Renal pelvis (tissue), 4 donors: ENCODE data around the gene CLCN1. TPM values are rescaled to one million over a fixed set of nuclear protein-coding genes. Genes with fewer than 3 reads are reported as not detected.

Source experiments
- DNase-seq: peaks from one replicate; pipeline ENCODE4 v3.0.0-alpha.2; 2013
- polyA plus RNA-seq, 3 donors: library from polyadenylated mRNA; unstranded; fragments of 120-200 nt; gene quantifications; one replicate each; pipeline ENCODE4 v1.2.1, GENCODE V29; 2013; ENCODE audit not compliant: insufficient read length in 3 of 3

Gene CLCN1
- polyA plus RNA-seq, 3 donors, result 0.09 to 0.22 (median 0.16) TPM

DNA sequence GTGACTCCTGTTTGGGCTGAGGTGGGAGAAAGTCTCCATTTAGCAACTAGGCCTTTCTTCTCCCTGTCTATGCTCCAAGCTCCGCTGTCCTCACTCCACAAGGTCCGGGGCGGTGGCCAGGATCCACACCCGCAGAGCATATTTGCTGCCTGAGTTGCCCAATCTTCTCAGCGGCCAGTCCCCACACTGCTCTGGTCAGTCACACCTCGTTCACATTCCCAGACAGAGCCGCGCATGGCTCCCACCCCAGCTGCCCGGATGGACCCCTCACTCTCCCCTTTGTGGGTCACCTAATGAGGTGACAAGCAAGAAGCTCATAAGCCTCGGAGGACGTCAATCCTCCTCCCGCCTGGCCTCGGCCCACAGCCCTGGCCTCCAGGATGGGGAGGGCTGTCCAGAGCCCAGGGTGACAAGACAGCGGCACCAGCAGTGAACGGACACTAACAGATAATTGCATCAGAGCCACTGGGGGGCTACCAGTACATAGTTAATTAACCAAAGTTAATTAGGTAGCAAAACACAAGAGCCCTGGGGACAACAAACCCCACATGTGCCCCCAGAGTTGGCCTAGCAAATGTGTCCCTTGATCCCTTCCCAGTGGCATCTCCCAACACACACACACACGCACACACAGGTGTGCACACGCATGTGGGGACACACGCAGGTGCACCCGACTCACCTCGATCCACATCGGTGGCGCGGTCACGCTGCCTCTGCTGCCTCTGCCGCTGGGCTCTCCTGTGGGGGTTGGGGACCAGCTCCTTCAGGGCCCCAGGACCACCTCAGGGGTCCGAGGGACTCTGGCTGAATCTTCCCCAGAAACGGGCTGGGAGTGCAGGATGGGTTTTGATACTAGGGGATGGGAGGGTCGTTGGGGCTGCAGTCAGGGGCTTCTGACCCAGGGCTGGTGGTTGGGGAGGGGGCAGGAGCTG, 81.0 kb downstream of the CLCN1 start:
- DNase-seq, result no peak

DNA sequence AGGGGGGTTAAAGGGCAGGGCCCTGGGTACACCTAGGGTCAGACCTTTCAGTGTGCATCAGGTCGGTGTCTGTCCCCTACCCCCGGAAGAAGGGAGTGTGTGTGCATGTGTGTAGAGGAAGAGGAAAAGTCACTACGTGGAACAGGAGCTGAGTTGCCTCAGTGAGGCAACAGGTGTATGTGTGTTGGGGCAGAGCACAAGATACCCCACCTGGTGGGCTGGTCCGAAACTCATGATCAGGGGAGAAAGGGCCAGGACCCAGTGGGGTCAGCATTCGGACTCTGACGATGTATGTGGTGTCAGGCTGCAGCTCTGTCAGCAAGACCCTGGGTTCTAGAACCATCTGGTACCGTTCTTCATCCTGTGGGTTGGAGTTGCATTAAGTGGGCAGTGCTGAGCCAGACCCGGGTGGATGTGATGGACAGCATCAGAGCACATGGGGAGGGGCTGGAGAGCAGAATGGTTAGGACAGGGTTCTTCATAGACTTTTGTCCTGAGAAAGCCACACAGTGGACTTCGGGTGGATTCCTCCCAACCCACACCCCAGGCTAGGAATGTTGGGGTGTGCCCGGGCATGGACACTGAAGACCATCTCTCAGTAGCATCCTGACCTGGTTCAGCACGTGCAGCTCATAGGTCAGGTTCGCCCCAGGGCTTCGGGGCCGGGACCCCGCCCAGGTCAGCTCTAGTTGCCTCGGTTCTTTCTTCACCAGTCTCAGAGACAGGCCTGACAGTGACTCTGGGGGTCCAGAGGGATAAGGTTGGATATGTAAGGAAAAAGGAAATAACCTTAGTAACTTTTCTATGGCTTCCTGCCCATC, 82.0 kb downstream of the CLCN1 start:
- DNase-seq, result no peak

DNA sequence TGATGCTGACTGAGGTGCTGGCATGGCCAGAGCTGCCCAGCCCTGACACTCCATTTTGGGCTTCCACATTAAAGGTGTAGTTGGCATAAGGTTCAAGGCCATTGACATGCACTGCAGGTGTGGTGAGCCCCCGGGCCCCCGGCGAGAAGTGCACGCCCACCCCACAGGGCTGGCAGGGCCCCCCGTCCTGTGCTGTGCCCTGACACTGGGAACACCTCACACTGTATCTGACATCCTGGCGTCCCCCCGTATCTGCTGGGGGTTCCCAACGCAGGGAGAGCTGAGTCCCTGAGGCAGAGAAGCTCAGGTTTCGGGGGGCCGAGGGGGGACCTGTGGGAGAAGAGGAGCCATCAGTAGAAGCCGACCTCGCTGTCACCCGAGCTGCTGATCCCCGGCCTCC, 82.7 kb downstream of the CLCN1 start:
- no peak for DNase-seq

DNA sequence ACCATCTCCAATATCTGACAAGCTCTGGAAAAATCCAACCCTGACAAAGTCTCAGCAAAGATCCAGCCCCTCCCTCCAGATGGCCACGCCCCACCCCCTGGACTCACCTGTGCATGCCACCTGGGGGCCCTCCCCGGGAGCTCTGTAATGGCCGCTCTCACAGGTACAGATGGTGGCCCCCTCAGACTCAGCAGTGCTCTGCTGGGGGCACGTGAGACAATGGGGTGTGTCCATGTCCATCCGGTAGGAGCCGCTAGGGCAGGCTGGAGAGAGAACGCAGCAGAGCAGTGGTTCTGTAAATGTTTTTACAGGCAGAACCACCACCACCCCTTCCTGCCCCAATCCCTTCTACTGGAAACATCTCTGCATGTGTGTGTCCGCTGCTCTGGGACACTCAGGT, 83.2 kb downstream of the CLCN1 start:
- DNase-seq, result no peak

DNA sequence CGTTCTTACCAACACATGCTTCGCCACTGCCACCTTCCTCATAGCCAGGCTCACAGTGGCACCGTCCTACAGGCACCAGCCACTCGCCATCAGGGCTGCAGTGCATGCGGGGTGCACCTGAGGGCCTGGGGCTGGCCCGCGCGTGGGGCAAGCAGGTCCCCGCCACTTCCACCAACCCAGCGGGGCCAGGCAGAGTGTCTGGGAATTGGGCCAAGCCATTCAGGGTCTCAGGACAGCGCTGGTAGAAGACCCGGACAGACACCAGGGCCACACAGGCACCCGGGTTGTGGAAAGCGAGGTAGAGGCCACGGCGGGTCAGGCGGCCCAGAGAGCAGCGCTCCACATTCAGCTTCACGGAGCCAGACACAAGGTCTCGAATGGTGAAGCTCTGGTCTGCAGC, 83.7 kb downstream of the CLCN1 start:
- DNase-seq, result no peak

DNA sequence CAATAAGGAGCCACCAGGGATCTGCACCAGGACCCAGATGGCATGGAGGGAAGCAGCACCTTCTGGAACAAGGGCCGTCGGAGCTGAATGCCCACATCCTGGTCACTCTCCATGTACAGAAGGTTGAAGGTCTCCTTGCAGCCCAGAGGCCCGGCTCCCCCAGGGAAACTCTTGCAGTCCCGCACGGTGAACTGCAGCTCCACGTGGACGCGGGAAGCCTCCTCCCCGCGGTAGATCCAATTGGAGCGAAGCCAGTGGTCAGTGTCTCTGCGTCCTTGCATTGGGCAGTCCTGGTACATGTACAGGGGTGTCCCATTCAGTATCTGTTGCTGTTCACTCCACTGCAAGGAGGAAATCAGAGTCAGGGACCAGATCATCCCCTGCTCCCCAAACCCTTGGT, 85.4 kb downstream of the CLCN1 start:
- DNase-seq, result no peak

Other genes starting within 250 kb of the CLCN1 start
- not detected for gene PIP, start 184.0 kb upstream of the CLCN1 start, polyA plus RNA-seq
- gene TAS2R39, start 132.7 kb upstream of the CLCN1 start, polyA plus RNA-seq, result not detected
- not detected for gene TAS2R40, start 94.1 kb upstream of the CLCN1 start, polyA plus RNA-seq
- 100 to 1,000 TPM; 200 to 232 (median 224) TPM for gene GSTK1, start 52.7 kb upstream of the CLCN1 start, polyA plus RNA-seq
- gene TMEM139, start 31.2 kb upstream of the CLCN1 start, polyA plus RNA-seq, result 10 to 100 TPM; 56.7 to 62.9 (median 62.3) TPM
- gene CASP2, start 27.8 kb upstream of the CLCN1 start, polyA plus RNA-seq, result 10 to 100 TPM; 47.4 to 61.7 (median 61.0) TPM
- gene FAM131B, start 46.6 kb downstream of the CLCN1 start, polyA plus RNA-seq, result 1 to 10 TPM; 2.3 to 2.6 (median 2.5) TPM
- gene ZYX, start 65.2 kb downstream of the CLCN1 start, polyA plus RNA-seq, result 100 to 1,000 TPM in 2 of 3 donors, 10 to 100 TPM in 1; 76.3 to 107 (median 102) TPM
- gene EPHA1, start 92.7 kb downstream of the CLCN1 start, polyA plus RNA-seq, result 10 to 100 TPM; 18.3 to 25.0 (median 18.6) TPM
- not detected for gene TAS2R60, start 127.3 kb downstream of the CLCN1 start, polyA plus RNA-seq
- gene TAS2R41, start 161.8 kb downstream of the CLCN1 start, polyA plus RNA-seq, result not detected